Stimulated activated CD4-positive, alpha-beta T cell treated with anti-CD3 and anti-CD28 coated beads, TNF-alpha, amount 100 ng/mL, for 4 hours (primary cell): ENCODE results near the gene CCT3.
A peak's percentile ranks its signal among the peaks of the same experiment; 100 is the strongest.

ENCODE experiments used
- DNase-seq, 3 experiments: peaks; one replicate each; pipeline ENCODE4 v3.0.0-alpha.2; 2020; ENCODE audit warnings: low read depth in 3 of 3

CCT3 gene

DNA sequence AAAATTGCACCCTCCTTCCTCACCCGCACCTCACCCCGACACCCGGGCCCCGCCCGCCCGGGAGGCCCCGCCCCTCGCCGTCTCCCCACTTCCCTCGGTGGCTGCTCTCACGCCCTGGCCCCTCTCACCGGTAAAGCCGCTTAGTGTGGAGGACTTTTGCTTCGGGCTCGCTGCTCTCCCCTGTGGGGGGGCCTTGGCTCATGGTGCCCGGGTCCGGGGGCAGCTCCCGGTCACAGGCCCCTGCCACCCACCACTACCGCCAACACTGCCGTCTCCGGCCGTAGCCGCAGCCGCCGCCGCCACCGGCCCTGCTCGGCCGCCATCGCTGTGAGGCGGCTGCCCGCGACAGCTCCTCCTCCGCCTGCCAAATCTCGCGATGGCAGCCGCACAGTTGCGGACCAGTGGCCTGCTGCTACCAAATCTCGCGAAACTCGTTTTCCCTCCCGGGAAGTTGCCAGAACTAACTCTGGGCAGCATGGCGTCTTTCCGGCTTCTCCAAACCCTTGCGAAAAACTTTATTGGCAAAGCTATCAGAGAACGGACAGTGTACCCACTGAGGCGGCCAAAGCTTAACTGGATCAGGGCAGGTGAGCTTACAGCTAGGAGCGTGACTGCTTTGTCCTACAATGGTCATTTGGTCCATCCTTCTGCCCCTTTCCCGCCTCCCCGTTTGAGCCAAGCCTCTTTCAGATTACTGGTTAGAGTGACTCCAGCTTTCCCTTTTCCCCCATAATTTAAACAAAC is 55.4 kb downstream of the CCT3 start, which contains the start of gene SMG5:
Gene SMG5 (minus strand): TSS at position 347 of the 744 bp plus-strand sequence. CDS start 145 bp downstream, at position 202.
- peak; percentile 88 to 93 (median 92) for DNase-seq

- DNase-seq: no peak
Measured at GRCh38 chr1:156281693-156282478, 56.2 kb downstream of the CCT3 start.

GRCh38 chr1:156281281-156281680 is 56.8 kb downstream of the CCT3 start:
- peak in 2 of 3 experiments; percentile 13 to 29 for DNase-seq

DNA sequence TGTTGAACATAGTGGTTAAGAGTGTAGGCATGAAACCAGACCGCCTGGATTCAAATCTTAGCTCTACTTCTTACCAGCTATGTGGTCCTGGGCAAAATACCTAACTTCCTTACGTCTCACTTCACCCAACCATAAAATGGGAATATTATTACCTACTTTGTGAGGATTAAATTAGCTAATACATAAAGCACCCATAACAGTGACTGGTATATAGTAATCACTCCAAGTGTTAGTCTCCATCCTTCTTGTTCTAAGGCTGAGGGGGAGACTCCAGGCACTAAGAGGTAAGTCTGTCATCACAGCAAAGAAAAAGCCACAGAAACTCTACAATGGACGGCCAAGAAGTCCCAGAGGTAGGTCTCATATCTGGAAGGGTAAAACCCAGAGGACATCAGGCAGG is 58.3 kb downstream of the CCT3 start:
- DNase-seq: no peak

DNA sequence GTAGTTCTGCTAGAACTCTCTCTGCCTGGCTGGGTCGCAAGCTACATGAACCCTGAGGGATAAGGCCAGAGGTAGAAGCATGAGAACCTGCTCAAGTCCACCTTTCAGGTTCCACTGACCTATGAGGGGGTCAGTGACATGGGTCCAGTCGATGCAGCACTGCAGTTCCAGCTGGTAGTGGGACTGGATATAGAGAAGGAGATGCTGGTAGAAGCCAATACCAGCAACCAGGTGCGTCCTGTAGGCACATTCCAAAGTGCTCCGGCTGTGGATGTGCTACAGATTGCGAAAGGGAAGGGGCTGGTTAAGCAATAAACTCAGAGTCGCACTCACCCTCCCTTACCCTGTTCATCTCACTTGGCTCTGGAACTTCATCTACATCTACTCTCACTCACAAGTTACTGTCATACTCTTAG is 61.1 kb downstream of the CCT3 start:
- DNase-seq: no peak

DNA sequence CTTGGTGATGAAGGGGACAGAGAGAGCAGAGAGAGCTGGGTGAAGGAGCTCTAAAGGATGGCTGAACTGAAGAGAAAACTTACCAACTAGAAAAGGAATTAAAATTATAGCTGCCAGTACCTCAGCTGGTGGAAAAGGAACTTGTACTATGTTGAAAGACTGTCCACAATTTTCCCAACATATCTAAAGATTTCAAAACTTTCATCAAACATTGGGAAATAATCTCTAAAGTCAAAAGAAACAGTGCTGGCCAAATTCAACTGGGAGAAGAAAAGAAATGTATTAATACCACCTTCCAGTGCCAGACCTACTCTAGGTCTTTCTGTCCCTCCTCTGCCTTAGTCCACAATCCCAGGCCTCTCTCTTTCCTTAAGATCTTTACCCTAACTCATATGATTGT is 61.6 kb downstream of the CCT3 start:
- no peak for DNase-seq

- no peak for DNase-seq
Measured at GRCh38 chr1:156270314-156270713, 67.8 kb downstream of the CCT3 start.

DNA sequence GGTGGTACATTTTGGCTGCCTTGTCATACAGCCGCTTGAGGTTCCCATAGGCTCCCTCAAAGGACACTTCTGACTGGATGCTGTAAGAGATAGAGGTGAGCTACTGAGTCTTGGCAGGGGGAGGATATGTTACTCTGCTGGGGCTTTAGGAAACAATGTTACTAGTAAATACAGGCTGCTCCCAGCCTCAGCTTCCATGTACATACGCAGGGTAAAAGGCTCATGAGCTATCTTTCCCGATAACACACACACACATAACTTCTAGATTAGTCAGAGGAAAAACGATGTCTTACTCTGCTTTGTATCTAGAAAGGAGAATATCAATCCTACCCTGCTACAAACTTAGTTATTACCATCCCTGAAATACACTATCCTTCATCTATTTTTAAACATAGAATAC is 69.8 kb downstream of the CCT3 start:
- DNase-seq: no peak

- DNase-seq: no peak
Measured at GRCh38 chr1:156266051-156266450, 72.0 kb downstream of the CCT3 start.

- DNase-seq: no peak
Measured at GRCh38 chr1:156263288-156263655, 74.8 kb downstream of the CCT3 start.

GRCh38 chr1:156262461-156263287 is 75.4 kb downstream of the CCT3 start:
- no peak for DNase-seq

DNA sequence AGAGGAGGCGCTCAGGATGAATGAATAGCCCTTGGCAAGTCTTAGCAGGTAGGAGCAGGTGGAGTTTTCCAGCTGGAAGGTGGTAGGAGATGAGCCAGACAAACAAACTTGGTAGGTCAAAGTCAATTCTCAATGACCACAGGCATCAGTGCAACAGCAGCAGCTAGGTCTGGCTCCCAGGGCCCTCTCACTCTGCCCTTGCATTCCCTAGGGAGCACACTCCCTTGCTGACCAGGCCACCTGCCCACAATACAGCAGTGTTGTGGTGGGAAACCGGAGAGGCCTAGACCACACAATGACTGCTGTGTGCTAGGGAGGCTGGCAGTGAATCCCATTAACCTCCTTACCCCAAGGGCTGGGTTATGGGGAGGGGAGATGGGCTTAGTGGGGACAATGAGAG is 77.2 kb downstream of the CCT3 start:
- DNase-seq: no peak

- no peak for DNase-seq
Measured at GRCh38 chr1:156259805-156260204, 78.3 kb downstream of the CCT3 start.
